Posterior vena cava (tissue), 2 donors: ENCODE data around the gene LIM2. TPM values are rescaled to one million over a fixed set of nuclear protein-coding genes. Genes with fewer than 3 reads are reported as not detected.

ENCODE experiments used
- DNase-seq: peaks from one replicate; pipeline ENCODE4 v3.0.0-alpha.2; 2020; ENCODE audit warnings: low spot score
- intact Hi-C, 2 donors: fragments of 100-400 bp; cut with DNase I; formaldehyde crosslinking; loops; one replicate each; pipeline versions ENCODE4 v1.14.1 to v1.14.2; 2022 to 2023
- total RNA-seq, 2 donors: library from RNA; stranded (reverse); fragmentation: NEBNext Ultra II Directional; extraction: Animal tissue kit (Norgen Biotek cat#: 25700); gene quantifications; one replicate each; pipeline ENCODE4 v1.2.1, GENCODE V29; 2021
- donor health status: DM: yes; HTN: yes; CAD: no.
- donor health status: DM: yes; HTN: yes; CAD: no.

LIM2 gene
- total RNA-seq, 2 donors from 2014 or later, result not detected

GRCh38 chr19:51368366-51369282, 19.1 kb downstream of the LIM2 start, which contains the start of gene CLDND2:
Gene CLDND2, minus strand, starts transcription at chr19:51369003. Its CDS starts 426 bp downstream, at chr19:51368577.
- no peak for DNase-seq
- intact Hi-C loops, result no loop called here

DNA sequence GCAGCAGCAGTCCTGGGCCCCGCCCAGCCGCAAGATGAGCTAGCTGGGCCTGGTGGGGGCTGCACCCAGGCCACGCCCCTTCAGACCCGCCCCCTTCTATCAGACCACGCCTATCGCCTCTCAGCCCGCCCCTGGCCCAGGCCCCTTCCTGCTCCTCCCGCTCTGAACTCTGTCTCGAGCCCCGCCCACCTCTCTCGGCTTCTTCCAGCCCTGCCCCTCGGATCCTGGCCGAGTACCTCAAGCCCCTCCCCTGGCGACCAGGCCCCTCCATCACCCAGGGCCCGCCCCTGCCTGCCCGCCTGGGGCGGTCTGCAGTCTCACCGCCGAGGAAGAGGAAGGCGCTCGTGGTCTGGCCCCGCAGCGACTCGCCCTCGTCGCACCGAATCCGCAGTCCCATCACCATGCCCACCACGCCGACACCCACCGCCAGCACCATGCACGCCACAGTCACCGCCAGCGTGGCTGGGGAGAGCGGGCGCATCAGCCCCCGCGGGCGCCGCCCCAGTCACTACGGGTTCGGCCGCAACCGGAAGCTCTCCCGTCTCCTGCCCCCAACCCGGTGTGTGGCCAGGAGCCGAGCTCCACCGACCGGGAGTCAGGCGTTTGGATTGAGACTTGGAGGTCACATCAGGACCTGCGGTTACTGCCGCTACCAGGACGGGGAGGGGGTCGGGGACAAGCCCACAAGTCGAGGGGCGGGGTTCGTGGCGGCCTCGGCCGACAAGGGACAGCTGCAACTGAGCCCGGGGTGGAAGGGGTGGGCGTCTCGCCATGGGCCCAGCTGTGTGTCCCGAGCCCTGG, 20.0 kb downstream of the LIM2 start:
- intact Hi-C loops, result loop anchor here in 1 of 2 donors (2.0 kb wide), 1 partner anchor 27 kb away; no protein-coding TSS in a partner anchor
- DNase-seq, result peak; percentile 100

DNA sequence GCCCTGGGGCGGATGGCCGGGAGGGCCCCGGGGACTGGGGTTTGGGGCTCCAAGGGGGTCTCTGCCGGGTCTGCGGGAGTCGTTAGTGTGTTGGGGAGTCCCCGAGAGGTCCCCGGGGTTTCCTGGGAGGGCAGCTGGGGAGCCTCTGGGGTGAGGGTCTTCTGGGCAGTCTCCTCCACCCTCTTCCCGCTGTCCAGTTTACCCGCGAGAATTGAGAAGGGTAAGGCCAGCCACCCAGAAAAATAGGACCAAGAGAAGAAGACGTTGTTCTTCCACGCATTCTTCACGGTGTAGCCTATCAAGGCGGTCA, 20.6 kb downstream of the LIM2 start:
- intact Hi-C loops, result loop anchor here in 1 of 2 donors (2.0 kb wide), 1 partner anchor 28 kb away; no protein-coding TSS in a partner anchor
- no peak for DNase-seq

DNA sequence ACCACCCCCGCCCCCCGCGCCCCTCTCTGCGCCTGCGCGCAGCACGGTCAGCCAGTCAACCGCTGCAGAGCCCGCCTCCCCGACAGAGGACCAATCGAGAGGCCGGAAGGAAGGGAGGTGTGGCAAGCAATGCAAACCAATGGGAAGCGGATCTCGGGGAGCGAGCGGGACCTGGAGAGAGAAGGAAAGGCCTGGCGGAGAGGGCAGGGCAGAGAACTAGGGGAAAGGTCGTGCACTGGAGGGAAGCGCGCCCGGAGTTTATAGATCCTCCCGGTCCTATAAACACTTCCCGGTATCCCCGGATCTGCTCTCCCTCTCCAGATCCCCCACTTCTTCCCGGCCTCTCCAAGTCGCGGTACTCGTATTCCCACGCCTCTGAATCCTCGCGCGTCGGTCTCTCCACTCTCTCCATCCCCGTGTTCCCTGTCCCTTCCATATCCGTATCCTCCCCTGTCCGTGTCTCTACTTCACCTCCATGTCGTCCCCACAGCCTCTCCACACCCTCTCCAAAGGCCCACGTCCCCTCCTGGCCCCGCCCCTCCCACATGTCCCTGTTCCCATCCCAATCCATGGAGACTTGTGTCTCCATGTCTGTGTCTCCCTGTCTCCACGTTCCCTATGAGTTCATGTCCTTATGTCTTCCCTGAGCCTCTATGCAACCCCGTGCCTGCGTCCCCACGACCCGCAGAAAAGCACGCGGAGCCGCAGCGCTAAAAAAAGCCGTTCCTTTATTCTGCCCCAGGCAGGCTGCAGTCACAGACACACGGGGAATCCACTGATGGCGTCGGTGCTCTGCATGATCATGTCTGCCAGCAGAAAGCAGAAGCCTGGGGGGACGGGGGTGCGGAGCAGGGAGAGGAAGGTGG, 21.2 kb downstream of the LIM2 start:
- peak; percentile 99 for DNase-seq
- intact Hi-C loops, result loop anchor here in 1 of 2 donors (2.0 kb wide), 1 partner anchor 28 kb away; no protein-coding TSS in a partner anchor

GRCh38 chr19:51365965-51366388, 21.8 kb downstream of the LIM2 start, which contains the start of gene ETFB:
Gene ETFB, minus strand, starts transcription at chr19:51366388. Its CDS starts 62 bp downstream, at chr19:51366326.
- intact Hi-C loops, result loop anchor here in 1 of 2 donors (2.0 kb wide), 1 partner anchor 29 kb away; no protein-coding TSS in a partner anchor
- no peak for DNase-seq

DNA sequence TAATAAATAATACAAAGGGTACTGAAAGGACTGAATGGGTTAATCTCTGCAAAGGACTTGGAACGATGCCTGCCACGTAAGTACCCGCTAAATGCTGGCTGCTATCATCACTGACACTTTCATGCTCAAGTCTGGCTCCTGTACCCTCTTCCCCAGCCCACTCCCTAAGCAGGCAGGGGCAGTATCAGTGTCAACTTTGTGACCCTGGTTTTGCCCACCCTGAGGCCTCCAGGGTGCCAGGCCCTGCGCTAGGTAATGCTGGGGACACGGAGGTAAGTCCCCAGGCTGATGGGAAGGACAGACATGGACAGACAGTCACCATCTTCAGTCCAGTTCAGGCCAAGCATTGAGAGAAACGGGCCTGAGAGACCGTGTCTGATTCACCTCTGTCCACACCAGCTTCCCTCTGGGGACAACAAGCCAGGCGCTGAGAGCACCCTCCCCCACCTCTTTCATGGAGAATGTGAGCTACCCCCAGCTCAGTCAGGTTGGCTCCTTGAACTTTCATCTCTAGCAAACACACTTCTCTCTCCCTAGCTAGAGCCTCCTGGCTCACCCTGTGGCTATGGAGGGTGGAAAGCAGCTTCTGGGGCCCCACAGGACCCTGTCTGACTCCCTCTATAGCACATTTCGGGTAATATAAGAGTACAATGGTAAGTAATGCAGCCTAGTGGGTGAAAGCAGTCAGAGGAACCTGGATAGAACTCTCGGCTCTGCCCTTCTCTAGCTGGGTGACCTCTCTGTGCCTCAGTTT, 22.4 kb downstream of the LIM2 start:
- DNase-seq, result no peak
- intact Hi-C loops, result no loop called here

DNA sequence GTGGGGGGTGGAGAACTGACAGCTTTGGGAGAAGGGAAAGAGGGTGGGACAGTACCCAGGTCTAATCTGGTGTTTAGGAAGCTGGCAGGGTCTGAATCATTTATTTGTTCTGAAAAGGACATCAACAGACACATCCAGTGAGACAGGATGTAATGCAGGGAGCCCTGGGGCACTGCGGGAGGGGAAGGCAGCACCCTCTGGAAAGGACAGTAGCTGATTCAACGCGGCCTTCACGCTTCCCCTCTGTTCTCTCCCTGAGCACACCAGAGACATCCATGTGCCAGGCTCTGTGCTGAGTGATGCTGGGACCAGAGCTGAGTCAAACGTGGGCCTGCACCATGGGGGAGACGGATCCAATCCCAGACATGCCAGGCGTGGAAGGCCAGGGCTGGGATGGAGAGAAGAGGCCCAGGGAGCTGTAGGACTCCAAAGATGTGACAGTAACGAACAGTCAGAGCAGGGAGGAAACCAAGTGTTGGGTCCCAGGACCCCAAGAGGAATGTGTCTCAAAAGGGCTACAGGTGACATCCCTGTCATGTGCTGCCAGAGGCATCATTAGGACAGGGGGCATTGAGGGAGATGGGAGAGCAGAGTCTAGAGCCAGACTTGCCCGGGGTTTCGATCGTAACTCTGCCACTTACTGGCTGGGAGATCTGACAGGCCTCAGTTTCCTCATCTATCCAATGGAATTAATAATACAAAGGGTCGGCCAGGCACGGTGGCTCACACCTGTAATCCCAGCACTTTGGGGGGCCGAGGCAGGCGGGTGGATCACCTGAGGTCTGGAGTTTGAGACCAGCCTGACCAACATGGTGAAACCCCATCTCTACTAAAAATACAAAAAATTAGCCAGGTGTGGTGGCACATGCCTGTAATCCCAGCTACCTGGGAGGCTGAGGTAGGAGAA, 23.3 kb downstream of the LIM2 start:
- DNase-seq, result no peak
- intact Hi-C loops, result no loop called here

GRCh38 chr19:51361239-51361638, 26.5 kb downstream of the LIM2 start:
- no peak for DNase-seq
- intact Hi-C loops, result no loop called here

- DNase-seq, result no peak
- intact Hi-C loops, result no loop called here
These were observed 28.5 kb downstream of the LIM2 start for GRCh38 chr19:51359294-51359693.

- DNase-seq, result no peak
- intact Hi-C loops, result loop anchor here in 1 of 2 donors (2.0 kb wide), 1 partner anchor 15 kb away; the partner anchor contains the start of gene VSIG10L
These were observed 29.8 kb downstream of the LIM2 start for GRCh38 chr19:51357952-51358351.

DNA sequence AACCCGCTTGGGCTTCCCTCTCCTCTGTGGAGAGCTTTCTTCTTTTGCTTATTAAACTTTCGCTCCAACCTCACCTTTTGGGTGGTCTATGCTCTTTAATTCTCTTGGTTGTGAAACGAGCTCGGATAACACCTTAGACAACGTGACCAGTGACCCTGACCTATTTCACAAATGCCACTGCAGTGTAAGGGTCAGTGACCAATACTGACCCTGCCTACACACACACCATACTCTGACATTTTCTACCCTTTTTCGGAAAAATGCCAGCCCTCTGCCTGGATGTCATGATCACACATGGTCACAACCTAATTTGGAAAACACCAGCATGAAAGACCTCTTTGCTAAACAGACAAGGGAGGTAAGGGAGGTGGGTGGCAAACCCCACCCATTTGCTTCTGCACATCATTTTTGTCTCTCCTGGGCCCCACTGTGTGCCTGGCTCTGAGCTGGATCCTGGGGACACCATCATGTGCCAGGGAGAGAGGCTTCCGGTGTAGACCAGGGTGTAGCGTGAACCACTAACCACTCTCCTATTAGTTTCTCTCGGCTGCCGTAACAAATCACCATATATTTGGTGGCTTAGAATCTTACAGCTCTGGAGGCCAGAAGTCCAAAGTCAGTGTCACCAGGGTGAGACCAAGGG, 31.5 kb downstream of the LIM2 start:
- intact Hi-C loops, result loop anchor here in 1 of 2 donors (2.0 kb wide), 1 partner anchor 13 kb away; the partner anchor contains the start of gene VSIG10L
- DNase-seq, result no peak

DNA sequence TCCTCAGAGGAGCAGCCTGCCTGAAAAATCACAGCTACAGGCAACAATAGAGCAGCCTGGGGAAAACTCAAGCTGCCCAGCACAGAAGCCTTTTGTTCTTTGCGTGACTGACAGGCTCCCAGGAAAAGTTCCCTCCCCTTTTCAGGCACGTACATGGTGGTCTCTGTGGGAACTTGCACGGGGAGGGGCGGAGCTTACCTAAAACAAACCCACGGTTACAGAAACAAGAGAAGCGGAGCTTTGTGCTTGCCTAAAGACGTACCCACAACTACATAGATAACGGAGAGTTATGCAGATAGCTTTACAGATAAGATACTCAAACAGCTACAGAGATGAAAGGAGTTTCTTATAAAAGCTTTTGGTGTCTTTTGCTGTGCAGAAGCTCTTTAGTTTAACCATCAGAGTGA, 33.0 kb downstream of the LIM2 start:
- no peak for DNase-seq
- intact Hi-C loops, result no loop called here

GRCh38 chr19:51354103-51354741, 33.6 kb downstream of the LIM2 start:
- no peak for DNase-seq
- intact Hi-C loops, result no loop called here

GRCh38 chr19:51352783-51353360, 34.9 kb downstream of the LIM2 start:
- intact Hi-C loops, result no loop called here
- no peak for DNase-seq

DNA sequence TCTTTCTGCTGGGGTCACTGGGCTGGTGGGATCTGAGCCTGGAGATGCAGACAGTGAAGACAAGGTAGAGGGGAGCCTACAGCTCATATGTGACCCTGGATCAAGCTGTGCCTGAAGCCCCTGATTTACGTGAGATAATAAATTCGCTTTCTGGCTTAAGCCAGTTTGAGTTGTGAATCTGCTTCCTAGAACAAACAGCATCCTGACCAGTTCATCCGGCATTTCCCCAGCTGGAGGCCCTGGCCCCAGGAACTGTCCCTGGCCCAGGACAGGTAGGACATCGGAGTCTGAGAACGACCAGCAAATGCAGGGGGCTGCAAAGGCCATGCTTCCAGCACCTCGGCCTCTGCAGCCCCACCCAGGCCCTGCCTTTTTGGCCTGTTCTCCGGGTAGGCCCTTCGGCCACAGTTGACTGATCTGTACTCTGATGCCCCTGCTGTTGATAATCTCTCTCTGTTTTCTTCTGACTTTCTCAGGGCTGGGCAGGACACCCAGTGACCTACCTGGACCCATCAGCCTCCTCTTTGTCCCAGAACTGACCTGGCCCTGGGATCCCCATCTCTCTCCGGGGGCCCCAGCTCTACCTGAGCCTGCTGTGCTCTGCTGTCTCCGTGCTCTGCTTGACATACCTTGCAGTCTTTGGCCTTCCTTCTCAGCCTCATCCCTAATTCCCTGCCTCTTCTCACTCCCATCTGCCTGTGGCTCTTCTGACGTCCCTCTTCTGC, 36.3 kb downstream of the LIM2 start:
- intact Hi-C loops, result no loop called here
- no peak for DNase-seq
